Activated CD8-positive, alpha-beta T cell treated with anti-CD3 and anti-CD28 coated beads for 36 hours (primary cell): ENCODE results near the gene CDH13. TPM values are rescaled to one million over a fixed set of nuclear protein-coding genes. Genes with fewer than 3 reads are reported as not detected.
A peak's percentile ranks its signal among the peaks of the same experiment; 100 is the strongest.

Experiments
- ATAC-seq: fragments of 200-7000 bp; cut with Tn5 transposase; one replicate; pipeline ENCODE4 v1.10.0; 2021; ENCODE audit warnings: mild to moderate bottlenecking, moderate library complexity
- CTCF ChIA-PET: fragments of 350-600 bp; sonication (Branson Sonifier 250); formaldehyde crosslinking; loops from one replicate; lab custom pipeline; 2021; ENCODE audit warnings: antibody characterized with exemption; lab: Charles Lee
- POLR2A ChIA-PET: fragments of 350-600 bp; sonication (Branson Sonifier 250); formaldehyde crosslinking; loops from one replicate; lab custom pipeline; 2021; ENCODE audit warnings: antibody characterized with exemption; lab: Charles Lee
- DNase-seq: peaks from one replicate; pipeline ENCODE4 v3.0.0-alpha.2; 2020
- H3K27ac Mint-ChIP-seq: one replicate; pipeline ENCODE4 v1.8.0; 2021; ENCODE audit warnings: mild to moderate bottlenecking, mixed read lengths
- H3K27me3 Mint-ChIP-seq: one replicate; pipeline ENCODE4 v1.8.0; 2021; ENCODE audit warnings: mixed read lengths
- H3K36me3 Mint-ChIP-seq: one replicate; pipeline ENCODE4 v1.8.0; 2021; ENCODE audit warnings: low read depth, mixed read lengths
- H3K4me1 Mint-ChIP-seq: one replicate; pipeline ENCODE4 v1.8.0; 2021; ENCODE audit warnings: low read depth, mixed read lengths
- H3K4me3 Mint-ChIP-seq: one replicate; pipeline ENCODE4 v1.8.0; 2021; ENCODE audit warnings: mild to moderate bottlenecking, moderate library complexity, mixed read lengths
- H3K9me3 Mint-ChIP-seq: one replicate; pipeline ENCODE4 v1.8.0; 2021; ENCODE audit warnings: mixed read lengths
- CTCF ChIP-seq: fragments of 200-600 bp; IDR thresholded peaks from one replicate; pipeline ENCODE4 v1.8.0; 2022; ENCODE audit warnings: antibody characterized with exemption, mild to moderate bottlenecking
- intact Hi-C: fragments of 100-400 bp; cut with micrococcal nuclease; formaldehyde crosslinking; loops from one replicate; pipeline ENCODE4 v1.10.0; 2022
- total RNA-seq, 2 experiments: library from RNA; stranded (reverse); gene quantifications; one replicate each; pipeline ENCODE4 v1.2.3, GENCODE V29; 2021

CDH13 gene
- total RNA-seq, 2 experiments from 2014 or later, result not detected

GRCh38 chr16:82992786-82993185 is 366.0 kb downstream of the CDH13 start:
- ATAC-seq, result no peak
- H3K4me3 Mint-ChIP-seq, result no peak overlapping the region
- ChIA-PET CTCF (no interaction called here), POLR2A (no interaction called here)
- no peaks in the 10 kb centered on the region for H3K27me3 Mint-ChIP-seq
- H3K9me3 Mint-ChIP-seq, result no peaks in the 10 kb centered on the region
- no peak for DNase-seq
- intact Hi-C loops, result no loop called here
- H3K36me3 Mint-ChIP-seq, result no peaks in the 10 kb centered on the region
- H3K27ac Mint-ChIP-seq, result no peak overlapping the region
- no peak for TF ChIP-seq CTCF
- no peaks in the 10 kb centered on the region for H3K4me1 Mint-ChIP-seq

GRCh38 chr16:82993415-82993814 is 366.6 kb downstream of the CDH13 start:
- ATAC-seq, result no peak
- no peak overlapping the region for H3K4me3 Mint-ChIP-seq
- intact Hi-C loops, result no loop called here
- no peak overlapping the region for H3K27ac Mint-ChIP-seq
- no peak for DNase-seq
- TF ChIP-seq CTCF, result no peak
- no peaks in the 10 kb centered on the region for H3K27me3 Mint-ChIP-seq
- POLR2A ChIA-PET, result no interaction called here
- H3K36me3 Mint-ChIP-seq, result no peaks in the 10 kb centered on the region
- H3K9me3 Mint-ChIP-seq, result no peaks in the 10 kb centered on the region
- H3K4me1 Mint-ChIP-seq, result no peaks in the 10 kb centered on the region
- CTCF ChIA-PET, result no interaction called here

GRCh38 chr16:82993926-82994325 is 367.2 kb downstream of the CDH13 start:
- intact Hi-C loops, result no loop called here
- H3K27ac Mint-ChIP-seq, result no peak overlapping the region
- no peak for TF ChIP-seq CTCF
- CTCF ChIA-PET, result no interaction called here
- H3K9me3 Mint-ChIP-seq, result no peaks in the 10 kb centered on the region
- H3K4me3 Mint-ChIP-seq, result no peak overlapping the region
- H3K27me3 Mint-ChIP-seq, result no peaks in the 10 kb centered on the region
- DNase-seq (no peak), ATAC-seq (no peak)
- POLR2A ChIA-PET, result no interaction called here
- H3K4me1 Mint-ChIP-seq, result no peaks in the 10 kb centered on the region
- H3K36me3 Mint-ChIP-seq, result no peaks in the 10 kb centered on the region

GRCh38 chr16:82995286-82995923 is 368.6 kb downstream of the CDH13 start:
- Mint-ChIP-seq H3K4me3 (no peak overlapping the region), H3K27ac (no peak overlapping the region), H3K4me1 (no peaks in the 10 kb centered on the region), H3K27me3 (no peaks in the 10 kb centered on the region), H3K36me3 (no peaks in the 10 kb centered on the region), H3K9me3 (no peaks in the 10 kb centered on the region)
- POLR2A ChIA-PET, result no interaction called here
- intact Hi-C loops, result no loop called here
- CTCF ChIA-PET, result no interaction called here
- TF ChIP-seq CTCF, result no peak
- no peak for DNase-seq
- no peak for ATAC-seq

GRCh38 chr16:82995924-82996441 is 369.2 kb downstream of the CDH13 start:
- H3K4me1 Mint-ChIP-seq, result no peaks in the 10 kb centered on the region
- H3K4me3 Mint-ChIP-seq, result no peak overlapping the region
- H3K27ac Mint-ChIP-seq, result no peak overlapping the region
- intact Hi-C loops, result no loop called here
- no peak for TF ChIP-seq CTCF
- no peaks in the 10 kb centered on the region for H3K36me3 Mint-ChIP-seq
- H3K9me3 Mint-ChIP-seq, result peaks cover 2% of the 10 kb centered on the region
- peak; percentile 55 for ATAC-seq
- no peak for DNase-seq
- ChIA-PET POLR2A (no interaction called here), CTCF (no interaction called here)
- H3K27me3 Mint-ChIP-seq, result no peaks in the 10 kb centered on the region
